ENCODE data around the gene EXOC2.

Gene EXOC2

GRCh38 chr6:642805-643204 lies 50.1 kb downstream of the EXOC2 start:
- in situ Hi-C loops (cut with HindIII; ENCODE audit: low sequenced_read_pairs), result no loop called here
- H3K4me3 ChIP-seq (ENCODE audit: low read depth, low read length), result no peak overlapping the region
- TF ChIP-seq CTCF (IDR thresholded peaks at IDR 0.05; ENCODE audit: low read depth, low read length), result no peak
- DNase-seq (ENCODE audit: low read depth, low spot score), result no peak

GRCh38 chr6:641225-641985 lies 51.5 kb downstream of the EXOC2 start:
- no peak for DNase-seq (ENCODE audit: low read depth, low spot score)
- no peak for TF ChIP-seq CTCF (IDR thresholded peaks at IDR 0.05; ENCODE audit: low read depth, low read length)

GRCh38 chr6:636488-636887 lies 56.5 kb downstream of the EXOC2 start:
- TF ChIP-seq CTCF (IDR thresholded peaks at IDR 0.05; ENCODE audit: low read depth, low read length), result no peak
- H3K4me3 ChIP-seq (ENCODE audit: low read depth, low read length), result no peak overlapping the region
- in situ Hi-C loops (cut with HindIII; ENCODE audit: low sequenced_read_pairs), result no loop called here
- no peak for DNase-seq (ENCODE audit: low read depth, low spot score)

More at GRCh38 chr6:641225-641985, 51.5 kb downstream of the EXOC2 start:
- in situ Hi-C loops (cut with HindIII; ENCODE audit: low sequenced_read_pairs), result no loop called here
- no peak overlapping the region for H3K4me3 ChIP-seq (ENCODE audit: low read depth, low read length)

GRCh38 chr6:635233-635632 lies 57.7 kb downstream of the EXOC2 start:
- no peak overlapping the region for H3K4me3 ChIP-seq (ENCODE audit: low read depth, low read length)
- in situ Hi-C loops (cut with HindIII; ENCODE audit: low sequenced_read_pairs), result no loop called here
- no peak for TF ChIP-seq CTCF (IDR thresholded peaks at IDR 0.05; ENCODE audit: low read depth, low read length)
- DNase-seq (ENCODE audit: low read depth, low spot score), result no peak

GRCh38 chr6:633611-634010 lies 59.3 kb downstream of the EXOC2 start:
- no peak for TF ChIP-seq CTCF (IDR thresholded peaks at IDR 0.05; ENCODE audit: low read depth, low read length)
- in situ Hi-C loops (cut with HindIII; ENCODE audit: low sequenced_read_pairs), result no loop called here
- no peak overlapping the region for H3K4me3 ChIP-seq (ENCODE audit: low read depth, low read length)
- no peak for DNase-seq (ENCODE audit: low read depth, low spot score)

GRCh38 chr6:628766-629165 lies 64.2 kb downstream of the EXOC2 start:
- no peak overlapping the region for H3K4me3 ChIP-seq (ENCODE audit: low read depth, low read length)
- in situ Hi-C loops (cut with HindIII; ENCODE audit: low sequenced_read_pairs), result no loop called here
- no peak for DNase-seq (ENCODE audit: low read depth, low spot score)
- no peak for TF ChIP-seq CTCF (IDR thresholded peaks at IDR 0.05; ENCODE audit: low read depth, low read length)
